ENCODE data around the gene ZNF750.
A peak's percentile ranks its signal among the peaks of the same experiment; 100 is the strongest.
"Not testable (repeated sequence)": the region's sequence is repeated elsewhere in the genome, so short reads cannot be mapped to it uniquely, and the experiment has no call there.

Gene ZNF750

DNA sequence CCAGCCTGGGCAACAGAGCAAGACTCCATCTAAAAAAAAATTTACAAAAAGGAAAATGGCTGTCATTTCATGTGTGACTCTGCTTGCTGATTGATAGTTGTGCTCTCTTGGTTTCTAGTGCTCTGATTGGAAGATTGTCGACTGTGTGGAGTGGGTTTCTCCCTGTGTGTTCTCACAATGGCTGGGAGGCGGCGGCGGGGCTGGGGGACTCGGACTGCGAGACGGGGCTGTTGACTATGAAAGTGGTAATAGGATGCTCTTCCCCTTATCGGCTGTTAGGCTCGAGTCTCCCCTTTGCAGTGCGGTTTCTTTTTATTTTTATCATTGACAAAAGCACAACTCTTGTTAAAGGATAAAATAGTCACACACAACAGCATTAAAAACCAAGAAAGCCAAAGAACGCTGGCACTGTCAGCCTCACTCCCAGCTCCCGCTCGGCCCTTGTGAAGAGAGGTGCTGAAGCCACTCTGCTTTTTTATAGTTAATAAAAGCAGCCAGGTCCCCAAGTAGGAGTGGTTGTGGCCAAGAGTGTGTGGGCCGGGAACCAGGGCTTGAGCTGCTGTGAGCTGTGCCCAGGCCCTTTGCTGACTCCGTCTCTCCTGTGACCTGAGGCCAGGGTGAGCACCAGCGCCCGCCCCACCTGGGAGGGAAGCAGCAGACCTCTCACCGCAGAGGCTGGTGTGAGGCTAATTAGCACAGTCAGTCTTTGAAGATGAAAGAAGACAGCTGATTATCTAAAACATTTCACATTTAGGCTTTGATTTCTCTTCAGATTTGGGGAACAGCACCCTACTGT is 51.4 kb downstream of the ZNF750 start:
- TF ChIP-seq, protein P1, sequence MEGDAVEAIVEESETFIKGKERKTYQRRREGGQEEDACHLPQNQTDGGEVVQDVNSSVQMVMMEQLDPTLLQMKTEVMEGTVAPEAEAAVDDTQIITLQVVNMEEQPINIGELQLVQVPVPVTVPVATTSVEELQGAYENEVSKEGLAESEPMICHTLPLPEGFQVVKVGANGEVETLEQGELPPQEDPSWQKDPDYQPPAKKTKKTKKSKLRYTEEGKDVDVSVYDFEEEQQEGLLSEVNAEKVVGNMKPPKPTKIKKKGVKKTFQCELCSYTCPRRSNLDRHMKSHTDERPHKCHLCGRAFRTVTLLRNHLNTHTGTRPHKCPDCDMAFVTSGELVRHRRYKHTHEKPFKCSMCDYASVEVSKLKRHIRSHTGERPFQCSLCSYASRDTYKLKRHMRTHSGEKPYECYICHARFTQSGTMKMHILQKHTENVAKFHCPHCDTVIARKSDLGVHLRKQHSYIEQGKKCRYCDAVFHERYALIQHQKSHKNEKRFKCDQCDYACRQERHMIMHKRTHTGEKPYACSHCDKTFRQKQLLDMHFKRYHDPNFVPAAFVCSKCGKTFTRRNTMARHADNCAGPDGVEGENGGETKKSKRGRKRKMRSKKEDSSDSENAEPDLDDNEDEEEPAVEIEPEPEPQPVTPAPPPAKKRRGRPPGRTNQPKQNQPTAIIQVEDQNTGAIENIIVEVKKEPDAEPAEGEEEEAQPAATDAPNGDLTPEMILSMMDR (IDR thresholded peaks at IDR 0.05; ENCODE audit: insufficient read depth, low read depth, low read length, missing control alignments): no peak
- no peak for DNase-seq (ENCODE audit: low read depth)
- no peak overlapping the region for H3K4me3 ChIP-seq (ENCODE audit: low read depth, low read length)

DNA sequence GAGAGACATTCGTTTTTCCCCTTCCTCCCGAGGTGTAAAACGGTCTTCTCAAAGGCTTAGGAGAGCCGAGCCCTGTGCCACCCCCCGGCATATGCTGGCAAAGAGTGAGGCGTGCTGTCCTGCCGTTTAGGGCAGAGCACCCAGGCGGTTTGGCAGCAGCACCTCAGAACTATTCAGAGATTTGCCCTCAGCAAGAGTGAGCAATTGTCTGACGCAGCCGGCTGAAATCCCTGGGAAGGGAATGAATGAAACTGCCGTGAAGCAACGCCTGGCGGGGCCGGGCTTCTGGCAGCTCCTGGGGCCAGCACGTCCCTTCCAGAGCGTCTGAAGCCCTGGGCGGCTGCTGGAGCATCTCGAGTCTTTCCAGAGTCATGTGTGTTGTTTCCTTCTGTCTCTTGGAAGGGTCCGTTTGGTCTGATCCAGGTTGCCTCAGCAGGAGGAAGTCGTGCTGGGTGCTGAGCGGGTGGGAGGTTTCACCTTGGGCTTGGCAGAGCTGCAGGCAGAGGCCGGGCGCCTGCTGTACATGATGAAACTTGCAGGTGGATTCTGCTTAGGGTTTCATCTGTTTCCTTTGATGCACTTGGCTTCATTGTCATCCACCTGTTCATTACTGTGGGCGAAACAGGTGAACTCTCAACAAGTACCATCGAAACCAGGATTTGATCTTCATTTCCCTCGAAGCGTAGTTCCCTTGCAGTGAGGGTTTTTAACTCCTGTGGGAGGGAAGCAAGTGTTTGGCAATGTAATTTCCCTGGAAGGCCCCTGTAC is 52.6 kb downstream of the ZNF750 start:
- peak; percentile 77 for DNase-seq (ENCODE audit: low read depth)
- TF ChIP-seq, protein P1 (IDR thresholded peaks at IDR 0.05; ENCODE audit: insufficient read depth, low read depth, low read length, missing control alignments): no peak
- no peak overlapping the region for H3K4me3 ChIP-seq (ENCODE audit: low read depth, low read length)

DNA sequence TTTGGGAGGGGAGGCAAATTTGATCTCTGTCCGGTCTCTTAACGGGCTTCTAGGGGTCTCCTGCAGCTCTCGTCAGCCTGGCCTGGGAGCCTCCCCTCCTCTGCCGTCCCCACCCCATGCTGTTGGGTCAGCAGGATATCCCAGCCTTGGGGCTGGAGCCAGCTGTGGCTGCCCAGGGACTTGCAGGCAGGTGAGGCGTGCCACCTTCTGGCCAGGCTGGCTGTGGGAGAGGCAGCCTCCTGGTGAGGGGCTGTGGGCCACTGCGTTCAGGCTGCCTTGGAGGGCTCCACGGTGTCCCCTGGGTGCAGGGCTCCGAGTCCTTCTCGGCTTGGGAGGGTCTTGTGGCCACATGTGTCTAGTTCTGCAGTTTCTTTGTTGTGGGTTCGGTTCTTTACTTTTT is 53.4 kb downstream of the ZNF750 start:
- no peak overlapping the region for H3K4me3 ChIP-seq (ENCODE audit: low read depth, low read length)
- TF ChIP-seq, protein P1 (IDR thresholded peaks at IDR 0.05; ENCODE audit: insufficient read depth, low read depth, low read length, missing control alignments): no peak
- no peak for DNase-seq (ENCODE audit: low read depth)

DNA sequence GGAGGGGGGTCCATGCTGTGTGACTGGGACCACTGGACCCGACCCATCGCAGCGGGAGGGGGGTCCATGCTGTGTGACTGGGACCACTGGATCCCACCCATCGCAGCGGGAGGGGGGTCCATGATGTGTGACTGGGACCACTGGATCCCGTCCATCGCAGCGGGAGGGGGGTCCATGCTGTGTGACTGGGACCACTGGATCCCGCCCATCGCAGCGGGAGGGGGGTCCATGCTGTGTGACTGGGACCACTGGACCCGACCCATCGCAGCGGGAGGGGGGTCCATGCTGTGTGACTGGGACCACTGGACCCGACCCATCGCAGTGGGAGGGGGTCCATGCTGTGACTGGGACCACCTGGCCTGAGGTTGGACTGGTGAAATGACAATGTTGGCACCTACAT is 54.2 kb downstream of the ZNF750 start:
- not testable (repeated sequence) for DNase-seq (ENCODE audit: low read depth); H3K4me3 ChIP-seq (ENCODE audit: low read depth, low read length)

DNA sequence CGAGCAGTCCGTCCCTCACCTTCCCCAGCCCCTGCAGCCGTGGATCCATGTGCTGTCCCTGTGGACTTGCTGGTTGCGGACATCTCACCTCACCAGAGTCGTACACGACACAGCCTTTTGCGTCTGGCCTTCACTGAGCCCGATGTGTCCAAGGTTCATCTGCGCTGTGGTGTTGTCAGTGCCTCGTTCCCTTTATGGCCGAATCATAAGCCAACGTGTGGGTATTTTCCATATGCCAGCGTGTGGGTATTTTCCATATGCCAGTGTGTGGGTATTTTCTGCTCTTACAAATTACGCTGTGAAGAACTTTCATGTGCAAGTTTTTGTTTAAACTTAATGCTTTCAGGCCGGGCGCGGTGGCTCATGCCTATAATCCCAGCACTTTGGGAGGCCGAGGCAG is 56.3 kb downstream of the ZNF750 start:
- H3K4me3 ChIP-seq (ENCODE audit: low read depth, low read length): no peak overlapping the region
- TF ChIP-seq, protein P1 (IDR thresholded peaks at IDR 0.05; ENCODE audit: insufficient read depth, low read depth, low read length, missing control alignments): no peak
- DNase-seq (ENCODE audit: low read depth): no peak

DNA sequence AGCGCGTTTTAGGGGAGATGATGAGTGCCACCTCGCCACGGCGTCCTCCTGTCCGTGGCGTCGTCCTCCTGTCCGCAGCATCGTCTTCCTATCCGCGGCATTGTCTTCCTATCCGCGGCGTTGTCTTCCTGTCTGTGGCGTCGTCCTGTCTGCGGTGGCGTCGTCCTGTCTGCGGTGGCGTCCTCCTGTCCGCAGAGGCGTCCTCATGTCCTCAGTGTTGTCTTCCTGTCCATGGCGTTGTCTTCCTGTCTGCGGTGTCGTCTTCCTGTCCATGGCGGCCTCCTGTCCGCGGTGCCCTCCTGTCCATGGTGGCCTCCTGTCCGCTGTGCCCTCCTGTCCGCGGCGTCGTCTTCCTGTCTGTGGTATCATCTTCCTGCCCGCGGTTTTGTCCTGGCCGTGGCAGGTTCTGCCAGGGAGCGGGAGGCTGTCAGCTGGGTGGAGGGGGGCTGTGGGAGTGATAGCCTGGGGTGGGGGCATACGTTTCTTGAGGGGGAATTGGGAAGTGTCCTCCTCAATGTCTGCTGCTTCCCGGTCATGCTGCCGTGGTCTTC is 57.1 kb downstream of the ZNF750 start:
- no peak for DNase-seq (ENCODE audit: low read depth)
- no peak overlapping the region for H3K4me3 ChIP-seq (ENCODE audit: low read depth, low read length)
- TF ChIP-seq, protein P1 (IDR thresholded peaks at IDR 0.05; ENCODE audit: insufficient read depth, low read depth, low read length, missing control alignments): no peak

DNA sequence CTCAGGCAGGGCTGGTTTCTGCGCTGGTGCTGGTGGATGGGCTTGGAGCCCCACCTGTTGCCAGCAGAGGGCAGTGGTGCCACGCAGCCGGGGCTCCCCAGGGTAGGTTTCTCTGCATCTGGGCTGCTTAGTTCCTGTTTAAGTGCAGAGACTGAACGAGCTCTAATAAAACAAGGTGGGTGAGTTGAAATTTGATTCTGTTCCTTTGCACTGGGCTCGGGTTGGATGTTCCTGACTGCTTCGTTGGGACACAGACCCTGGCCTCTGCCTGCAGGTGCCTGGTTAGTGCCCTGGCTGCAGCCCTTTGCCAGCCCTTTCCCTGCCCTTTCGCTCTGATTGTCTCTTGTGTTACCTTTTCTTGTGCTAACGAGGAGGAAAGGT is 57.9 kb downstream of the ZNF750 start:
- TF ChIP-seq, protein P1 (IDR thresholded peaks at IDR 0.05; ENCODE audit: insufficient read depth, low read depth, low read length, missing control alignments): peak; percentile 99
- peak; percentile 85 for DNase-seq (ENCODE audit: low read depth)
- H3K4me3 ChIP-seq (ENCODE audit: low read depth, low read length): no peak overlapping the region
